ENCODE results near the gene RNASEH1.

Gene RNASEH1

DNA sequence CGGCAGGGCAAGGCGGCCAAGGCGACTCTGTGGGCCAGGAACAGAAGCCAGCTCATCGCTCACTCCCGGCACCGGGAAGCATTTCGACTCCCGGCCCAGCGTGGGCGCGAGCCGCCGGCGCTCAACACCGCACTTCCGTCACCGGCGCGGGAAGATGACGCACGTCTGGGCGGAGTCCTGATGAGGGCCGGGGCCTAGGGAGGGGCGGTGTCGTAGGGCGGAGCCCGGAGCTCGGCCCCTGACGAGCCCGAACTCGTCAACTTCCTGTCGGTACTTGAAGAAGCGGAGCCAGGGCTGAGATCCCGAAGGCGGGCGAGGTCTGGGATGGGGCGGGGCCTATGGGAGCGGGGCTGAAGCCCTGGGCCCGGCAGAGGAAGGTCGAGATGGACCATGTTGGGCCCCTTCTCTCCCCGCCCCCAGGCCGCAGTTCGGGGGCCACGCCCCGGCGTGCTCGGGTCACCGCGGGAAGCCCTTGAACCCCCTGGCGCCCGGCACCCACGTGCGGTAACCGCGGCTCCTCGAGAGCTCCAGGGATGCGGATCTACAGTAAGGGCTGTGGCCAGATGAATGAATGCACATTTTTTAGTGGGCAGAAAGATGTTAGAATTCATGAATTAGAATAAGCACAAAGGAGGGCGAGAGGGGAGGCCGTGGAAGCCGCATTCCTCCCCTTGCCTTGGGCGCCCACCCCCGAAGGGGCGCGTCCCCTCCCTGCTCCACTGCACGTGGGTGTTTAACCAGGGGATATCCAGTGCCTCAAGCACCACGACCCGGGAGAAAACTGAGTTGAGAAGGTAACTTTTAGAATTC, at the start of gene RNASEH1:
TSS of gene RNASEH1 (minus strand) at position 129 of the 810 bp plus-strand sequence. CDS start at position 56, 73 bp downstream.
- peak; percentile 95 to 96 for DNase-seq

- no peak for DNase-seq
These were observed 48.5 kb upstream of the RNASEH1 start for GRCh38 chr2:3606370-3607201.

GRCh38 chr2:3606028-3606369, 47.9 kb upstream of the RNASEH1 start:
- DNase-seq, result no peak

- DNase-seq, result peak in 1 of 2 experiments; percentile 26
These were observed 47.1 kb upstream of the RNASEH1 start for GRCh38 chr2:3604991-3605961.

GRCh38 chr2:3604207-3604877, 46.2 kb upstream of the RNASEH1 start:
- no peak for DNase-seq

DNA sequence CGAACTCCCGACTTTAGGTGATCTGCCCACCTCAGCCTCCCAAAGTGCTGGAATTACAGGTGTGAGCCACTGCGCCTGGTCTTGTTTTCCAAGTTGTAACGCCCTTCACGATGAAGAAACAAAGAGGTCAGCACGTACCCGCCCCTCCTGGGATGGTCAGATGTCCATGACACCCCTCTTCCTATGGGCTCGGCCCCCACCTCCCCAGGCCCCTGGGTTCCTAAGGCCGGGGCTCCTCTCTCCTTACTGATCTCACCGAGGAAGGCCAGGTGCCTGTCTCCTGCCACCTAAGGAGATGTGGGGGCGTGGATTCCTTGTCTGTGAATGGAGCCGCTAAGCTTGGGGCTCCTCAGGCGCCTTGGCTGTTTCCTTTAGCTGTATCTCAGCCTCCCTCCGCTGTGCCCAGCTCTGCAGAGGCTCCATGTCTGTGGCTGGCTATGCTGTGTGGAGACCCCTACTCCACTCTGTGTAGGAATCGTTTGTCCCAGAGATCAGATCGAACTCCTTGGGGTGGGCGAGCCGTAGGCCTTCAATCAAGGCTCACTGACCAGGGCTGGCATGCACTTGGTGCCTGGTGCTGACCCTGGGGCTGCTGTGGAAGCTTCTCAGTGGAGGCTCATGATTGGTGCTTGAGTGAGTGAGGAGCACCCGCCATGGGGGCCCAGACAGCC, 45.5 kb upstream of the RNASEH1 start:
- DNase-seq, result no peak

DNA sequence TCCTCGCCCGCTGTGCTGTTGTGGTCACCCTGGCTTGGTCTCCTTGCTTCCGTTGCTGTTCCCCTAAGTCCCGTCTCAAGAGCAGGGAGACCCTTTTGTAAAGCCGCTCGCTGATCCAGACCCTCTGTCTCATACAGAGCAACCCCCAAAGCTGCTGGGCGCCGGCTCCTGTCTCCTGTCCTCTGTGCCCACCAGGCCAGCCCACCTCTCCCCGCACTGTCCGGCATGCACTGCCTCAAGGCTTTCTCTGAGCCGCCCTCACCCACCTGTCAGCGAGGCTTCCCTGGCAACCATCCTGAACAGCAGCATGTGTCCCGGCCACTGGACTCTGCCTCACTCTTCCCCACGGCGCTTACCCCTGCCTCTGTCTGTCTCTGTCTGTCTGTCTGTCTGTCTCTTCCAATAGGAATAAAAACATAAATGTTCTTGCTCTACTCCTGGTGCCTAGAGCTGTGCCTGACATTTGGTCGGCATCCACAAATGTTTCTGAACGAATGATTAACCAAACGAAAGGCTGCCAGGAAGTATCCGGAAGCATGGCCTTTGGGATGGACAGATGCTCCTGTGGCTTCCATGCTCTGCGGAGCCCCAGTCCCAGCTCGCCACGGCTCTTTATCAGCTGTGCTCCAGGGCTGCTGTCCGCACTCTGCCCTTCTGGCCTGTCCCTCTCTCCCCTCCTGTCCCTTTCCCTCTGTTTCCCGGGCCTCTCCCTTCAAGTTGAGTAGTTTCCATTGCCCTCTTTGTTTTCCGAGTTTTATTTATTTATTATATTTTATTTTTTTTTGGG, 44.6 kb upstream of the RNASEH1 start:
- no peak for DNase-seq

GRCh38 chr2:3601561-3602271, 43.6 kb upstream of the RNASEH1 start:
- no peak for DNase-seq

- DNase-seq, result no peak
These were observed 42.2 kb upstream of the RNASEH1 start for GRCh38 chr2:3600256-3600855.

GRCh38 chr2:3598912-3599854, 41.0 kb upstream of the RNASEH1 start:
- DNase-seq, result peak; percentile 56 to 63

GRCh38 chr2:3598197-3598910, 40.2 kb upstream of the RNASEH1 start:
- peak; percentile 12 to 15 for DNase-seq

DNA sequence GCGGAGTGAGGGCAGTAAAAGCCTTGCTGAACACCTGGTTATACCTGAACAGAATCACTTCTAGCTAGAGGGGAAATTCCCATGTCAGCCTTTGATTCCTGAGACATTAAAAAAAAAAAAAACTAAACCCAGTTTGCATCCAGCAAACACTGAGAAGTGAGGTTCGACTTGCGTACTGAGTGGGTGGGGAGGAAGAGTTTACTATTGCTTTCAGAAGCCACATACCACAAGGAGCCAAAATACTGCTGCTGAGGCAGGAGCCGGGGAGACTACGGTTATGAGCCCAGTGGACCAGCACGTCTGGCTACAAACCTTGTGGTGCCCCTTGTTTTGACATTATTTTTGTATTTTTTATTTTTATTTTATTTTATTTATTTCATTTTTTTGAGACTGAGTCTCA, 39.4 kb upstream of the RNASEH1 start:
- no peak for DNase-seq

- DNase-seq, result no peak
These were observed 38.8 kb upstream of the RNASEH1 start for GRCh38 chr2:3596901-3597417.

DNA sequence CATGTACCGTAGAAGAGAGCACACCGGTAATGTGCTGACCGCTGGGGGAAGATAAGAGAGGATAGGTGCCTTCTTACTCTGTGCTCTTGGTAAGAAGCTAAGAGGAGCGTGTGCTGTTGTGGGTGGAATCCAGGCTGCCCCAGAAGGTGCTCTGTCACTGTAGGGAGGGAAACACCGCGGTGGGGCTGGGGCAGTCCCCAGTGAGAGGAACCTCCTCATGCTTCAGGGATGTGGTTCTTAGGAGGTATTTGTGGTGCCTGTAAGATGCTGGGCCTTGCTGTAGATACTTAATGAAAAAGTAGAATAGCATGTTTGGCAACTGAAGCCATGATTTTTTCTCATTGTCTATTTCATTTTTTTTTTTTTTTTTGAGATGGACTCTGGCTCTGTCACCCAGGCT, 37.9 kb upstream of the RNASEH1 start:
- no peak for DNase-seq

- no peak for DNase-seq
These were observed 37.3 kb upstream of the RNASEH1 start for GRCh38 chr2:3595404-3595803.

- DNase-seq, result no peak
These were observed 36.6 kb upstream of the RNASEH1 start, which contains the start of gene COLEC11 for GRCh38 chr2:3594493-3595281. Gene COLEC11, plus strand, starts transcription at chr2:3595112. Its CDS starts 9,229 bp downstream, at chr2:3604341.

GRCh38 chr2:3589086-3589485, 31.0 kb upstream of the RNASEH1 start:
- DNase-seq, result no peak
